Smooth muscle cell (in vitro differentiated cells): ENCODE results near the gene COG1. TPM values are rescaled to one million over a fixed set of nuclear protein-coding genes. Genes with fewer than 3 reads are reported as not detected.
"Not testable (repeated sequence)": the region's sequence is repeated elsewhere in the genome, so short reads cannot be mapped to it uniquely, and the experiment has no call there.

ENCODE experiments used
- DNase-seq: peaks from one replicate; lab custom pipeline; 2025; ENCODE audit not compliant: unreplicated experiment; lab: John Stamatoyannopoulos, UW
- H2AFZ ChIP-seq: fragments of 200-600 bp; sonication (generic); 2 replicates; pipeline ENCODE4 v1.6.0; 2016; ENCODE audit warnings: antibody characterized with exemption, low read depth, mild to moderate bottlenecking
- H3F3A ChIP-seq: fragments of 200-600 bp; sonication (generic); 2 replicates; pipeline ENCODE4 v1.6.0; 2017; ENCODE audit warnings: antibody characterized with exemption, low read depth
- H3K27ac ChIP-seq: fragments of 200-600 bp; sonication (generic); 2 replicates; pipeline ENCODE4 v1.5.1; 2016; ENCODE audit warnings: low read depth, mild to moderate bottlenecking
- H3K27me3 ChIP-seq: fragments of 200-600 bp; sonication (generic); 2 replicates; pipeline ENCODE4 v1.6.1; 2016; ENCODE audit warnings: low read depth, mild to moderate bottlenecking
- H3K36me3 ChIP-seq: fragments of 200-600 bp; sonication (generic); 2 replicates; pipeline ENCODE4 v1.5.1; 2016; ENCODE audit warnings: low read depth
- H3K4me1 ChIP-seq: fragments of 200-600 bp; sonication (generic); 2 replicates; pipeline ENCODE4 v1.5.1; 2016; ENCODE audit warnings: low read depth
- H3K4me2 ChIP-seq: fragments of 200-600 bp; sonication (generic); 2 replicates; pipeline ENCODE4 v1.6.0; 2016; ENCODE audit warnings: mild to moderate bottlenecking
- H3K4me3 ChIP-seq: fragments of 200-600 bp; sonication (generic); 2 replicates; pipeline ENCODE4 v1.5.1; 2016; ENCODE audit warnings: mild to moderate bottlenecking
- H3K79me2 ChIP-seq: fragments of 200-600 bp; sonication (generic); 2 replicates; pipeline ENCODE4 v1.6.0; 2016; ENCODE audit warnings: low read depth, mild to moderate bottlenecking
- H3K9ac ChIP-seq: fragments of 200-600 bp; sonication (generic); 2 replicates; pipeline ENCODE4 v1.6.0; 2016; ENCODE audit warnings: low read depth
- H3K9me3 ChIP-seq: fragments of 200-600 bp; sonication (generic); replicated peaks from 2 replicates; pipeline ENCODE4 v1.5.1; 2016; ENCODE audit warnings: low read depth
- H4K20me1 ChIP-seq: fragments of 200-600 bp; sonication (generic); 2 replicates; pipeline ENCODE4 v1.6.0; 2016; ENCODE audit warnings: low read depth
- WGBS: methylation state at CpG from one replicate; pipeline ENCODE4 v1.1.7; 2016; ENCODE audit warnings: low lambda C conversion rate; 5-methylcytosine and 5-hydroxymethylcytosine counted together
- polyA plus RNA-seq: library from polyadenylated mRNA; unstranded; fragments of >200 nt; fragmentation: Nextera tagmentation; extraction: Ambion mirVana; gene quantifications from 2 replicates; pipeline ENCODE4 v1.2.1, GENCODE V29; 2016
- total RNA-seq: library from RNA; depleted of rRNA; stranded (reverse); fragments of >200 nt; gene quantifications from 2 replicates; pipeline ENCODE4 v1.2.3, GENCODE V29; 2014
- TF ChIP-seq, protein P1 (sequence below): fragments of 200-600 bp; sonication (generic); IDR thresholded peaks from 2 replicates; pipeline ENCODE4 v1.5.1; 2017; ENCODE audit warnings: borderline replicate concordance, mild to moderate bottlenecking, antibody characterized with exemption; ENCODE audit not compliant: insufficient read depth, poor library complexity, severe bottlenecking

Gene COG1
- total RNA-seq (23.1 and 29.4 TPM in 2 replicates), polyA plus RNA-seq (37.8 and 45.8 TPM in 2 replicates)

- no peaks in the 10 kb centered on the region for H3F3A ChIP-seq
- peaks cover 17% of the 10 kb centered on the region for H3K79me2 ChIP-seq
- H3K9me3 ChIP-seq = no peaks in the 10 kb centered on the region
- H3K36me3 ChIP-seq = peaks cover 6% of the 10 kb centered on the region
- TF ChIP-seq, protein P1, sequence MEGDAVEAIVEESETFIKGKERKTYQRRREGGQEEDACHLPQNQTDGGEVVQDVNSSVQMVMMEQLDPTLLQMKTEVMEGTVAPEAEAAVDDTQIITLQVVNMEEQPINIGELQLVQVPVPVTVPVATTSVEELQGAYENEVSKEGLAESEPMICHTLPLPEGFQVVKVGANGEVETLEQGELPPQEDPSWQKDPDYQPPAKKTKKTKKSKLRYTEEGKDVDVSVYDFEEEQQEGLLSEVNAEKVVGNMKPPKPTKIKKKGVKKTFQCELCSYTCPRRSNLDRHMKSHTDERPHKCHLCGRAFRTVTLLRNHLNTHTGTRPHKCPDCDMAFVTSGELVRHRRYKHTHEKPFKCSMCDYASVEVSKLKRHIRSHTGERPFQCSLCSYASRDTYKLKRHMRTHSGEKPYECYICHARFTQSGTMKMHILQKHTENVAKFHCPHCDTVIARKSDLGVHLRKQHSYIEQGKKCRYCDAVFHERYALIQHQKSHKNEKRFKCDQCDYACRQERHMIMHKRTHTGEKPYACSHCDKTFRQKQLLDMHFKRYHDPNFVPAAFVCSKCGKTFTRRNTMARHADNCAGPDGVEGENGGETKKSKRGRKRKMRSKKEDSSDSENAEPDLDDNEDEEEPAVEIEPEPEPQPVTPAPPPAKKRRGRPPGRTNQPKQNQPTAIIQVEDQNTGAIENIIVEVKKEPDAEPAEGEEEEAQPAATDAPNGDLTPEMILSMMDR = no peak
- H3K4me1 ChIP-seq = peaks cover 9% of the 10 kb centered on the region
- H4K20me1 ChIP-seq = peaks cover 7% of the 10 kb centered on the region
- peak within 1 kb of the TSS; percentile 97 for H3K4me2 ChIP-seq
- under 1% methylated on average over 43 of the region's 84 CpGs for WGBS
- peak; percentile 59 for DNase-seq
- peak within 1 kb of the TSS; percentile 92 for H3K4me3 ChIP-seq
- no peaks in the 10 kb centered on the region for H3K27me3 ChIP-seq
- H2AFZ ChIP-seq = peak within 1 kb of the TSS; percentile 90
- peak within 1 kb of the TSS; percentile 87 for H3K9ac ChIP-seq
- peak within 1 kb of the TSS; percentile 77 for H3K27ac ChIP-seq
Measured at GRCh38 chr17:73192894-73193701, at the start of gene COG1. TSS of gene COG1 (plus strand) at chr17:73193055. CDS start at chr17:73193070, 15 bp downstream.

DNA sequence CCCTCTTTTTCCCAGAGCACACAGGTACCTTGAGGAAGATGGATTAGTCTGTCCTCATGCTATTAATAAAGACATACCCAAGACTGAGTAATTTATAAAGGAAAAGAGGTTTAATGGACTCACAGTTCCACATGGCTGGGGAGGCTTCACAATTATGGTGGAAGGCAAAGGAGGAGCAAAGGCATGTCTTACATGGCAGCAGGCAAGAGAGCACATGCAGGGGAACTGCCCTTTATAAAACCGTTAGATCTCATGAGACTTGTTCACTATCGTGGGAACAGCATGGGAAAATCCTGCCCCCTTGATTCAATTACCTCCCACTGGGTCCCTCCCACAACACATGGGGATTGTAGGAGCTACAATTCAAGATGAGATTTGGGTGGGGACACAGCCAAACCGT is 48.6 kb upstream of the COG1 start:
- DNase-seq = not testable (repeated sequence)
- peaks cover 10% of the 10 kb centered on the region for H3K27me3 ChIP-seq
- 72% methylated on average over 3 of the region's 3 CpGs for WGBS

GRCh38 chr17:73145641-73146040 is 47.2 kb upstream of the COG1 start:
- Histone ChIP-seq H3K27ac (no peak overlapping the region), H3K4me3 (no peak overlapping the region), H3F3A (no peaks in the 10 kb centered on the region), H3K27me3 (peaks cover 3% of the 10 kb centered on the region), H3K9me3 (no peaks in the 10 kb centered on the region), H2AFZ (no peak overlapping the region), H3K36me3 (no peaks in the 10 kb centered on the region), H3K9ac (no peak overlapping the region), H3K4me1 (peaks cover 3% of the 10 kb centered on the region), H3K79me2 (no peaks in the 10 kb centered on the region), H3K4me2 (no peak overlapping the region), H4K20me1 (no peaks in the 10 kb centered on the region)
- 99% methylated on average over 2 of the region's 2 CpGs for WGBS
- TF ChIP-seq, protein P1 = no peak
- DNase-seq = no peak

More for the DNA sequence above, 48.6 kb upstream of the COG1 start:
- not testable (repeated sequence) for H4K20me1 ChIP-seq, H3K4me1 ChIP-seq, H3K4me3 ChIP-seq, H3F3A ChIP-seq, H3K36me3 ChIP-seq, H3K9ac ChIP-seq, H3K9me3 ChIP-seq, H3K79me2 ChIP-seq, H3K4me2 ChIP-seq, H2AFZ ChIP-seq, H3K27ac ChIP-seq

GRCh38 chr17:73147791-73148190 is 45.1 kb upstream of the COG1 start:
- H3K79me2 ChIP-seq, H3K9me3 ChIP-seq, DNase-seq, H2AFZ ChIP-seq, H3K4me3 ChIP-seq, H4K20me1 ChIP-seq, H3K36me3 ChIP-seq, H3K27me3 ChIP-seq, H3K9ac ChIP-seq, H3K4me1 ChIP-seq, H3F3A ChIP-seq, H3K4me2 ChIP-seq, H3K27ac ChIP-seq: not testable (repeated sequence)
- no CpG with 5 or more reads among the region's 11 CpGs for WGBS
